ENCODE data around the gene ITGA3. TPM values are rescaled to one million over a fixed set of nuclear protein-coding genes. Genes with fewer than 3 reads are reported as not detected.

The ITGA3 gene
- total and polyA plus RNA-seq, 2 of the 13 experiments (the other 11 are each of a cell fraction or from before 2014, with no cell fraction given) = 0.48 to 0.69 TPM

- POLR2A ChIA-PET = no interaction called here
- Histone ChIP-seq H3K4me1 (ENCODE audit: insufficient read depth, low read length) (peaks cover 15% of the 10 kb centered on the region), H3K27ac (ENCODE audit: extremely low read length, insufficient read depth, low read length) (no peak overlapping the region), H4K20me1 (ENCODE audit: insufficient read depth, low read length) (no peaks in the 10 kb centered on the region), H3K9me3 (ENCODE audit: low read length) (no peaks in the 10 kb centered on the region), H2AFZ (ENCODE audit: low read length) (no peak overlapping the region), H3K27me3 (ENCODE audit: control insufficient read depth in 1 of 2, insufficient read depth in 2 of 2, low read length in 2 of 2) (peaks cover 4 to 27% of the 10 kb centered on the region in 2 experiments; a peak in 3 of 5 replicates), H3K79me2 (ENCODE audit: insufficient read depth, low read length) (no peaks in the 10 kb centered on the region), H3K36me3 (replicated peaks in 1 of 2; ENCODE audit: control insufficient read depth in 1 of 2, insufficient read depth in 2 of 2, low read length in 2 of 2) (no peaks in the 10 kb centered on the region), H3K4me2 (ENCODE audit: low read depth, low read length) (no peak overlapping the region), H3K9ac (ENCODE audit: insufficient read depth, low read depth, low read length) (no peak overlapping the region), H3K4me3 (replicated peaks in 1 of 3; ENCODE audit: insufficient read depth in 1 of 3, low read depth in 2 of 3, low read length in 3 of 3) (no peak overlapping the region)
- ATAC-seq (no peak), DNase-seq (ENCODE audit: low spot score) (no peak), FAIRE-seq (no peak)
- no peak for TF ChIP-seq LRRFIP1 (CRISPR knock-in tag; conservative IDR thresholded peaks at IDR 0.05)
- TF ChIP-seq CREB1 (IDR thresholded peaks at IDR 0.05) = no peak
- no peak for TF ChIP-seq CREB1 (CRISPR knock-in tag; IDR thresholded peaks at IDR 0.05)
- no peak for TF ChIP-seq THYN1 (CRISPR knock-in tag; IDR thresholded peaks at IDR 0.05; ENCODE audit: borderline replicate concordance, low read depth)
- no peak for TF ChIP-seq SRSF9 (IDR thresholded peaks at IDR 0.05; ENCODE audit: borderline replicate concordance, insufficient read depth, low read depth, low read length, poor library complexity, severe bottlenecking)
- in situ Hi-C loops (cut with HindIII; ENCODE audit: extremely low pct_ligation_motif_present, low pct_unique_long_range_greater_than_20kb) (no loop called here), intact Hi-C loops (cut with micrococcal nuclease; ENCODE audit: unreplicated experiment) (no loop called here)
- BruUV-seq (replicated peaks) = no TSS peak
- CTCF ChIA-PET (ENCODE audit: low intra/inter-chr PET ratio, low total read pairs) = no interaction called here
- 38% methylated on average over 17 of the region's 17 CpGs for WGBS (ENCODE audit: low lambda C conversion rate)
Observed at GRCh38 chr17:50048146-50048720, 7.7 kb upstream of the ITGA3 start.

GRCh38 chr17:50048988-50049387, 6.9 kb upstream of the ITGA3 start:
- BruUV-seq (replicated peaks) = no TSS peak
- ATAC-seq (no peak), DNase-seq (ENCODE audit: low spot score) (no peak), FAIRE-seq (no peak)
- in situ Hi-C loops (cut with HindIII; ENCODE audit: extremely low pct_ligation_motif_present, low pct_unique_long_range_greater_than_20kb) = no loop called here
- Histone ChIP-seq H3K4me3 (replicated peaks in 1 of 3; ENCODE audit: insufficient read depth in 1 of 3, low read depth in 2 of 3, low read length in 3 of 3) (no peak overlapping the region), H3K27ac (ENCODE audit: extremely low read length, insufficient read depth, low read length) (no peak overlapping the region), H3K79me2 (ENCODE audit: insufficient read depth, low read length) (no peaks in the 10 kb centered on the region), H2AFZ (ENCODE audit: low read length) (no peak overlapping the region), H3K4me2 (ENCODE audit: low read depth, low read length) (no peak overlapping the region), H3K4me1 (ENCODE audit: insufficient read depth, low read length) (peaks cover 22% of the 10 kb centered on the region), H3K9ac (ENCODE audit: insufficient read depth, low read depth, low read length) (no peak overlapping the region), H3K36me3 (replicated peaks in 1 of 2; ENCODE audit: control insufficient read depth in 1 of 2, insufficient read depth in 2 of 2, low read length in 2 of 2) (no peaks in the 10 kb centered on the region), H3K27me3 (ENCODE audit: control insufficient read depth in 1 of 2, insufficient read depth in 2 of 2, low read length in 2 of 2) (peaks cover 4 to 34% of the 10 kb centered on the region in 2 experiments; a peak in 3 of 5 replicates), H3K9me3 (ENCODE audit: low read length) (no peaks in the 10 kb centered on the region), H4K20me1 (ENCODE audit: insufficient read depth, low read length) (no peaks in the 10 kb centered on the region)
- 12% methylated on average over 4 of the region's 4 CpGs for WGBS (ENCODE audit: low lambda C conversion rate)
- POLR2A ChIA-PET = no interaction called here
- TF ChIP-seq ZGPAT (CRISPR knock-in tag; IDR thresholded peaks at IDR 0.05) = no peak
- intact Hi-C loops (cut with micrococcal nuclease; ENCODE audit: unreplicated experiment) = no loop called here
- CTCF ChIA-PET (ENCODE audit: low intra/inter-chr PET ratio, low total read pairs) = no interaction called here
